B cell (primary cell): ENCODE measurements around the gene TMEM147. TPM values are rescaled to one million over a fixed set of nuclear protein-coding genes. Genes with fewer than 3 reads are reported as not detected.

ENCODE experiments used
- ATAC-seq: fragments of 200-7000 bp; cut with Tn5 transposase; one replicate; pipeline ENCODE4 v1.10.0; 2021; ENCODE audit warnings: low read depth, mild to moderate bottlenecking, moderate number of reproducible peaks, moderate library complexity
- CTCF ChIA-PET: fragments of 350-600 bp; sonication (Branson Sonifier 250); formaldehyde crosslinking; loops from one replicate; lab custom pipeline; 2021; ENCODE audit warnings: antibody characterized with exemption, inconsistent platforms; lab: Charles Lee
- POLR2A ChIA-PET: fragments of 350-600 bp; sonication (Branson Sonifier 250); formaldehyde crosslinking; loops from one replicate; lab custom pipeline; 2021; ENCODE audit warnings: antibody characterized with exemption; lab: Charles Lee
- DNase-seq: peaks from one replicate; pipeline ENCODE4 v3.0.0; 2013
- H2AFZ ChIP-seq: 2 replicates; pipeline ENCODE4 v1.6.1; 2012; ENCODE audit warnings: mild to moderate bottlenecking, low read depth, low read length; ENCODE audit not compliant: insufficient read depth, poor library complexity, severe bottlenecking
- H3K27ac ChIP-seq, 2 donors: 1 replicate in 1 of 2; 2 replicates in 1 of 2; pipeline ENCODE4 v1.5.1; 2012 to 2013; ENCODE audit warnings: low read length in 2 of 2, mild to moderate bottlenecking in 2 of 2, moderate library complexity in 1 of 2
- H3K27me3 ChIP-seq, 4 experiments: fragments of 200-600 bp in 1 of 4; sonication (generic) in 1 of 4; replicated peaks in 1 of 4; 1 replicate in 2 of 4; 2 replicates in 2 of 4; pipeline versions ENCODE4 v1.6.1 to v1.7.0; 2013 to 2016; ENCODE audit warnings: low read length in 3 of 4, mild to moderate bottlenecking in 2 of 4, mixed read lengths in 1 of 4, moderate library complexity in 1 of 4; ENCODE audit not compliant: insufficient read depth in 4 of 4, control insufficient read depth in 3 of 4; ENCODE audit errors: control extremely low read depth in 1 of 4
- H3K36me3 ChIP-seq, 2 experiments: replicated peaks in 1 of 2; 1 replicate in 1 of 2; 2 replicates in 1 of 2; pipeline versions ENCODE4 v1.6.1 to v1.7.1; 2013; ENCODE audit warnings: low read length in 1 of 2; ENCODE audit not compliant: insufficient read depth in 2 of 2, control insufficient read depth in 1 of 2; ENCODE audit errors: control extremely low read depth in 1 of 2, extremely low read depth in 1 of 2
- H3K4me1 ChIP-seq, 2 donors: fragments of 200-600 bp in 1 of 2; sonication (generic) in 1 of 2; 1 replicate in 1 of 2; 2 replicates in 1 of 2; pipeline versions ENCODE4 v1.5.1 to v1.6.1; 2013 to 2017; ENCODE audit warnings: low read length in 2 of 2; ENCODE audit not compliant: control insufficient read depth in 2 of 2, insufficient read depth in 2 of 2
- H3K4me2 ChIP-seq: replicated peaks from 2 replicates; pipeline ENCODE3; 2012; ENCODE audit warnings: mild to moderate bottlenecking, low read depth, low read length; ENCODE audit not compliant: poor library complexity, severe bottlenecking
- H3K4me3 ChIP-seq, 5 experiments: fragments of 200-600 bp in 1 of 5; sonication (generic) in 1 of 5; 1 replicate in 3 of 5; 2 replicates in 2 of 5; pipeline versions ENCODE4 v1.5.1 to v1.7.0; 2011 to 2016; ENCODE audit warnings: low read length in 4 of 5, mild to moderate bottlenecking in 4 of 5, low read depth in 2 of 5, control low read depth in 1 of 5, moderate library complexity in 1 of 5; ENCODE audit not compliant: insufficient read depth in 1 of 5; ENCODE audit errors: control extremely low read depth in 1 of 5, extremely low read depth in 1 of 5
- H3K79me2 ChIP-seq: fragments of 200-600 bp; sonication (generic); one replicate; pipeline ENCODE4 v1.6.0; 2016; ENCODE audit warnings: low read length; ENCODE audit not compliant: control insufficient read depth, insufficient read depth
- H3K9ac ChIP-seq: fragments of 200-600 bp; sonication (generic); 2 replicates; pipeline ENCODE4 v1.6.1; 2017; ENCODE audit warnings: mild to moderate bottlenecking, low read length, moderate library complexity
- H3K9me3 ChIP-seq, 3 donors: one replicate each; pipeline versions ENCODE4 v1.6.1 to v1.7.1; 2013; ENCODE audit warnings: low read length in 2 of 3; ENCODE audit not compliant: control insufficient read depth in 2 of 3, insufficient read depth in 1 of 3; ENCODE audit errors: control extremely low read depth in 1 of 3
- H4K20me1 ChIP-seq: 2 replicates; pipeline ENCODE4 v1.6.0; 2012; ENCODE audit warnings: mild to moderate bottlenecking, low read length; ENCODE audit not compliant: insufficient read depth, control insufficient read depth, poor library complexity, severe bottlenecking
- H3K27ac Mint-ChIP-seq: one replicate; pipeline ENCODE4 v1.8.0; 2021; ENCODE audit warnings: mixed read lengths
- H3K27me3 Mint-ChIP-seq: one replicate; pipeline ENCODE4 v1.8.0; 2021; ENCODE audit warnings: mixed read lengths
- H3K4me1 Mint-ChIP-seq: one replicate; pipeline ENCODE4 v1.8.0; 2021; ENCODE audit warnings: mixed read lengths
- H3K4me3 Mint-ChIP-seq: one replicate; pipeline ENCODE4 v1.8.0; 2021; ENCODE audit warnings: mixed read lengths
- H3K9me3 Mint-ChIP-seq: one replicate; pipeline ENCODE4 v1.8.0; 2022; ENCODE audit warnings: mixed read lengths; ENCODE audit not compliant: insufficient read depth
- EZH2 ChIP-seq: IDR thresholded peaks from 2 replicates; pipeline ENCODE4 v1.6.1; 2012; ENCODE audit warnings: borderline replicate concordance, low read depth, mild to moderate bottlenecking, moderate library complexity, low read length; ENCODE audit not compliant: insufficient read depth, poor library complexity, severe bottlenecking
- WGBS: methylation state at CpG from one replicate; pipeline ENCODE4 v1.1.5; 2013; ENCODE audit warnings: missing lambda C conversion rate; ENCODE audit not compliant: insufficient coverage; 5-methylcytosine and 5-hydroxymethylcytosine counted together
- intact Hi-C: fragments of 100-400 bp; cut with micrococcal nuclease; formaldehyde crosslinking; loops from one replicate; pipeline ENCODE4 v1.10.0; 2022
- polyA plus RNA-seq: library from polyadenylated mRNA; depleted of rRNA; stranded (reverse); fragments of >200 nt; gene quantifications from 2 replicates; pipeline ENCODE4 v1.2.3, GENCODE V29; 2012
- total RNA-seq, 2 donors: library from RNA; stranded (reverse); fragments of 120-200 nt in 1 of 2; gene quantifications; 1 replicate in 1 of 2; 2 replicates in 1 of 2; pipeline versions ENCODE4 v1.2.3 to v1.2.4, GENCODE V29; 2013 to 2022
- TF ChIP-seq, protein P1 (sequence below): fragments of 200-600 bp; IDR thresholded peaks from one replicate; pipeline ENCODE4 v1.8.0; 2022; ENCODE audit warnings: antibody characterized with exemption, mild to moderate bottlenecking

Gene TMEM147
- total and polyA plus RNA-seq, 2 donors (not counting 1 experiment from before 2014, with no cell fraction given): 39.8 to 68.9 TPM

DNA sequence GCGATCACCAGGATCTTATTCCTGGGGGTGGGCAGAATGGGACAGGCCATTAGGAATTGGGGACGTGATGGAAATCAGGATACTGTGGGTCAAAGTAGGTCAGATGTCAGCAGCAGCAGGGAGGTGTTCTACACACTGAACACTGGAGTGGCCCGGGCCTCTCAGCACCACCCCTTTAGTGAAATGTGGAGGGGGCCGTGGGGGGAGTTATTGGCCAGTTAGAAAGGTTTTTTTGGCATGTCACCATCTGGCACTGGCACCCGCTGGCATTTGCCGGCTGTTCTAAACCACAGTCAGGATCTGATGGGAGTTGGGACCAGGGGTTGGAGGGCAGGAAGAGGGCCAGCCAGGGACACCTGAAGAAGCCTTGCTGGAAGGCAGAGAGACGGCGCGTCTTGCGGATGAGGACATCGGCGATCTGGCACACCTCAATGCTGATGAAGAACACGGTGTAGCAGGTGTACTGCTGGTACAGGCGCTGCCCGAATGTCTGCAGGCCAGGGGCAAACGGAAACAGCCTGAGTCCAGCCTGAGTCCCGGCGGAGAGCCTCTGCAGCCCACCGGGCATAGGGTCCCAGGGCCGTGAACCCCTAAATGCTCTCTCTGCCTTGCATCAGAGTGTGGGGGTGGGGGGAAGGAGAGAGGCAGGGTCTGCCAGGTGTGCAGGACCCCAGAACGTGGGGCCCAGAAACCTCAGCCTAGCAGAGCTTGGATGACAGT is 5.8 kb downstream of the TMEM147 start:
- Mint-ChIP-seq H3K9me3 (no peaks in the 10 kb centered on the region), H3K27ac (no peak overlapping the region), H3K4me3 (no peak overlapping the region), H3K4me1 (peaks cover 19% of the 10 kb centered on the region), H3K27me3 (peaks cover 3% of the 10 kb centered on the region)
- no peak overlapping the region for H2AFZ ChIP-seq
- intact Hi-C loops: no loop called here
- no peak overlapping the region for H3K9ac ChIP-seq
- H3K4me2 ChIP-seq: no peak overlapping the region
- POLR2A ChIA-PET: no interaction called here
- peaks cover 0 to 3% (median 0%) of the 10 kb centered on the region in 4 experiments for H3K27me3 ChIP-seq
- H3K4me3 ChIP-seq: no peak overlapping the region
- H3K79me2 ChIP-seq: peaks cover 27% of the 10 kb centered on the region
- WGBS: 95% methylated on average over 19 of the region's 21 CpGs
- DNase-seq (no peak), ATAC-seq (no peak)
- no peaks in the 10 kb centered on the region for H4K20me1 ChIP-seq
- H3K4me1 ChIP-seq: peaks cover 7 to 10% of the 10 kb centered on the region in 2 donors
- H3K9me3 ChIP-seq: no peaks in the 10 kb centered on the region
- peaks cover 0 to 11% of the 10 kb centered on the region in 2 experiments for H3K36me3 ChIP-seq
- TF ChIP-seq, protein P1, sequence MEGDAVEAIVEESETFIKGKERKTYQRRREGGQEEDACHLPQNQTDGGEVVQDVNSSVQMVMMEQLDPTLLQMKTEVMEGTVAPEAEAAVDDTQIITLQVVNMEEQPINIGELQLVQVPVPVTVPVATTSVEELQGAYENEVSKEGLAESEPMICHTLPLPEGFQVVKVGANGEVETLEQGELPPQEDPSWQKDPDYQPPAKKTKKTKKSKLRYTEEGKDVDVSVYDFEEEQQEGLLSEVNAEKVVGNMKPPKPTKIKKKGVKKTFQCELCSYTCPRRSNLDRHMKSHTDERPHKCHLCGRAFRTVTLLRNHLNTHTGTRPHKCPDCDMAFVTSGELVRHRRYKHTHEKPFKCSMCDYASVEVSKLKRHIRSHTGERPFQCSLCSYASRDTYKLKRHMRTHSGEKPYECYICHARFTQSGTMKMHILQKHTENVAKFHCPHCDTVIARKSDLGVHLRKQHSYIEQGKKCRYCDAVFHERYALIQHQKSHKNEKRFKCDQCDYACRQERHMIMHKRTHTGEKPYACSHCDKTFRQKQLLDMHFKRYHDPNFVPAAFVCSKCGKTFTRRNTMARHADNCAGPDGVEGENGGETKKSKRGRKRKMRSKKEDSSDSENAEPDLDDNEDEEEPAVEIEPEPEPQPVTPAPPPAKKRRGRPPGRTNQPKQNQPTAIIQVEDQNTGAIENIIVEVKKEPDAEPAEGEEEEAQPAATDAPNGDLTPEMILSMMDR: no peak
- no peak for TF ChIP-seq EZH2
- CTCF ChIA-PET: no interaction called here
- H3K27ac ChIP-seq: no peak overlapping the region
